ENCODE results near the gene FOLR2.
"Not testable (repeated sequence)": the region's sequence is repeated elsewhere in the genome, so short reads cannot be mapped to it uniquely, and the experiment has no call there.

FOLR2 gene

DNA sequence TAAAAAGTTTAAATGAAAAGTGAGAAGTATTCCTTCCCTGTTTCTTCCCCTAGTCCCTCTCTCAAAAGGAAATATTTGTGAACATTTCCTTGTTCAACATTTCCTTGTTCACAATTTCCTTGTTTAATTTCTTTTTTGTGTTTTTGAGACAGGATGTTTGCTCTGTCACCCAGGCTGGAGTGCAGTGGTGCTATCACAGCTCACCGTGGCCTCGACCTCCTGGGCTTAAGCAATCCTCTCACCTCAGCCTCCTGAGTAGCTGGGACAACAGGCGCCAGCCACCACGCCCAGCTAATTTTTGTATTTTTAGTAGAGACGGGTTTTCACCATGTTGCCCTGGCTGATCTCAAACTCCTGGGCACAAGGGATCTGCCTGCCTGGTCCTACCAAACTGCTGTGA lies 50.4 kb downstream of the FOLR2 start:
- H2BK120ac ChIP-seq (ENCODE audit: low read depth, low read length); H3K4me1 ChIP-seq (ENCODE audit: control insufficient read depth, low read depth, low read length); H3K27ac ChIP-seq (ENCODE audit: low read depth, low read length); DNase-seq; H3K4ac ChIP-seq (ENCODE audit: low read depth, low read length); H3K27me3 ChIP-seq (ENCODE audit: insufficient read depth, low read length, poor library complexity); H3K56ac ChIP-seq (ENCODE audit: low read length); H3K4me3 ChIP-seq (ENCODE audit: low read length); H2AK5ac ChIP-seq (ENCODE audit: low read length); H3K4me2 ChIP-seq (ENCODE audit: low read length); H3K9ac ChIP-seq (ENCODE audit: low read length); H3K23ac ChIP-seq (ENCODE audit: low read length); H4K8ac ChIP-seq (ENCODE audit: low read depth, low read length); H2BK15ac ChIP-seq (replicated peaks; ENCODE audit: low read depth); H2BK5ac ChIP-seq (ENCODE audit: low read length); H3K18ac ChIP-seq (ENCODE audit: low read length); H4K5ac ChIP-seq (ENCODE audit: low read length); H3K36me3 ChIP-seq (ENCODE audit: control insufficient read depth, insufficient read depth, low read length); H3K79me1 ChIP-seq (ENCODE audit: low read length); H3K79me2 ChIP-seq (ENCODE audit: control insufficient read depth, insufficient read depth, low read length): not testable (repeated sequence)
- WGBS (ENCODE audit: extremely low coverage, insufficient coverage, low lambda C conversion rate), result no CpG with 5 or more reads among the region's 5 CpGs

DNA sequence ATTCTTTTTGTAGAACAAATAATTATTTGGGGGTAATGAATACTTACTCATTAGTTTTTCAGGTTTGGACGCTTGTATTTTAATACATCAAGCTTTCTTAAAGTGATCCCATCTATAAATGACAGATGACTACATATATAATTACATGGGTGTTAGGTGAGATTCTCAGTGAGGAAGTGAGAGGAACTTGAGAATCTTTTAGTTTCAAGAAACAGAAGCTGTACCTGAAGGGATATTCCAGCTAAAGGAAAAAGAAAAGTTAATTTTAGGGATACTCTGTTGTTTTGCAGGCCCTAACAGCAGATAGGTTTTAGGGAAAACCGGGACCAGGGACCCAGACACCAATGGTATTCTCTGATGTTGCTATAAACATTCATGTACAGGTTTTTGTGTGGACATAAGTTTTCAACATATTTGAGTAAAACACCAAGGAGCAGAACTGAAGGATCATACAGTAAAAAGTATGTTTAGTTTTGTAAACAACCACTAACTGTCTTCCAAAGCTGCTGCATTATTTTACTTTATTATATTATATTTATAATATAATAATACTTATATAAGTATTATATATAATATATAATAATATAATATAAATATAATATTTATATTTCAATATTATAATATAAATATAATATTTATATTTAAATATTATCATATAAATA lies 51.5 kb downstream of the FOLR2 start:
- no peak overlapping the region for H3K9ac ChIP-seq (ENCODE audit: low read length)
- no peaks in the 10 kb centered on the region for H3K79me1 ChIP-seq (ENCODE audit: low read length)
- peaks cover 1% of the 10 kb centered on the region for H3K27me3 ChIP-seq (ENCODE audit: insufficient read depth, low read length, poor library complexity)
- H3K36me3 ChIP-seq (ENCODE audit: control insufficient read depth, insufficient read depth, low read length), result no peaks in the 10 kb centered on the region
- H2BK15ac ChIP-seq (replicated peaks; ENCODE audit: low read depth), result no peak overlapping the region
- H3K23ac ChIP-seq (ENCODE audit: low read length), result no peak overlapping the region
- DNase-seq, result no peak
- no peaks in the 10 kb centered on the region for H3K79me2 ChIP-seq (ENCODE audit: control insufficient read depth, insufficient read depth, low read length)
- H3K56ac ChIP-seq (ENCODE audit: low read length), result no peak overlapping the region
- no CpG with 5 or more reads among the region's 2 CpGs for WGBS (ENCODE audit: extremely low coverage, insufficient coverage, low lambda C conversion rate)
- no peak overlapping the region for H3K4me3 ChIP-seq (ENCODE audit: low read length)
- H2BK5ac ChIP-seq (ENCODE audit: low read length), result no peak overlapping the region
- no peak overlapping the region for H3K18ac ChIP-seq (ENCODE audit: low read length)
- no peak overlapping the region for H3K27ac ChIP-seq (ENCODE audit: low read depth, low read length)
- H3K4me2 ChIP-seq (ENCODE audit: low read length), result no peak overlapping the region
- no peak overlapping the region for H4K8ac ChIP-seq (ENCODE audit: low read depth, low read length)
- no peaks in the 10 kb centered on the region for H3K4me1 ChIP-seq (ENCODE audit: control insufficient read depth, low read depth, low read length)
- H2BK120ac ChIP-seq (ENCODE audit: low read depth, low read length), result no peak overlapping the region
- H3K4ac ChIP-seq (ENCODE audit: low read depth, low read length), result no peak overlapping the region
- H2AK5ac ChIP-seq (ENCODE audit: low read length), result no peak overlapping the region
- H4K5ac ChIP-seq (ENCODE audit: low read length), result no peak overlapping the region
